Osteocyte (in vitro differentiated cells): ENCODE measurements around the gene TYMS. TPM values are rescaled to one million over a fixed set of nuclear protein-coding genes. Genes with fewer than 3 reads are reported as not detected.

Experiments used
- DNase-seq: peaks from one replicate; pipeline ENCODE4 v3.0.0; 2021; ENCODE audit warnings: mixed read lengths; ENCODE audit not compliant: unreplicated experiment; ENCODE audit errors: extremely low spot score
- H3K27ac Mint-ChIP-seq: one replicate; pipeline ENCODE4 v1.8.0; 2021; ENCODE audit warnings: mild to moderate bottlenecking, mixed read lengths; ENCODE audit not compliant: unreplicated experiment
- H3K27me3 Mint-ChIP-seq: one replicate; pipeline ENCODE4 v1.8.0; 2021; ENCODE audit warnings: mixed read lengths; ENCODE audit not compliant: unreplicated experiment
- H3K36me3 Mint-ChIP-seq: one replicate; pipeline ENCODE4 v1.8.0; 2021; ENCODE audit warnings: mixed read lengths; ENCODE audit not compliant: unreplicated experiment
- H3K4me1 Mint-ChIP-seq: one replicate; pipeline ENCODE4 v1.8.0; 2021; ENCODE audit warnings: mixed read lengths; ENCODE audit not compliant: unreplicated experiment
- H3K4me3 Mint-ChIP-seq: one replicate; pipeline ENCODE4 v1.8.0; 2021; ENCODE audit warnings: mild to moderate bottlenecking, moderate library complexity, mixed read lengths; ENCODE audit not compliant: unreplicated experiment
- H3K9me3 Mint-ChIP-seq: one replicate; pipeline ENCODE4 v1.8.0; 2021; ENCODE audit warnings: mixed read lengths; ENCODE audit not compliant: unreplicated experiment
- CTCF ChIP-seq: fragments of 200-600 bp; sonication (generic); IDR thresholded peaks from 2 replicates; pipeline ENCODE4 v1.5.0; 2021; ENCODE audit warnings: antibody characterized with exemption, mild to moderate bottlenecking, moderate library complexity
- total RNA-seq: library from RNA; stranded (reverse); gene quantifications from 2 replicates; pipeline ENCODE4 v1.2.1, GENCODE V29; 2021

The TYMS gene
- total RNA-seq, 1 donor from 2014 or later, result 35.7 TPM

GRCh38 chr18:706405-706804, 49.0 kb downstream of the TYMS start:
- Mint-ChIP-seq H3K4me3 (no peak overlapping the region), H3K27ac (no peak overlapping the region), H3K36me3 (peaks cover 10% of the 10 kb centered on the region), H3K4me1 (peaks cover 20% of the 10 kb centered on the region), H3K9me3 (no peaks in the 10 kb centered on the region), H3K27me3 (no peaks in the 10 kb centered on the region)
- TF ChIP-seq CTCF, result no peak
- peak; percentile 34 for DNase-seq

GRCh38 chr18:708096-708495, 50.6 kb downstream of the TYMS start:
- Mint-ChIP-seq H3K27me3 (no peaks in the 10 kb centered on the region), H3K9me3 (no peaks in the 10 kb centered on the region), H3K4me1 (peaks cover 17% of the 10 kb centered on the region), H3K36me3 (peaks cover 10% of the 10 kb centered on the region), H3K27ac (no peak overlapping the region), H3K4me3 (no peak overlapping the region)
- no peak for TF ChIP-seq CTCF
- DNase-seq, result peak; percentile 73

- H3K4me3 Mint-ChIP-seq, result no peak overlapping the region
Observed at GRCh38 chr18:709771-710170, 52.3 kb downstream of the TYMS start.

GRCh38 chr18:710418-711300, 53.2 kb downstream of the TYMS start:
- TF ChIP-seq CTCF, result no peak
- peak overlapping the region; percentile 80 for H3K4me3 Mint-ChIP-seq
- peaks cover 7% of the 10 kb centered on the region for H3K9me3 Mint-ChIP-seq
- H3K4me1 Mint-ChIP-seq, result peaks cover 23% of the 10 kb centered on the region
- peaks cover 2% of the 10 kb centered on the region for H3K36me3 Mint-ChIP-seq
- H3K27me3 Mint-ChIP-seq, result no peaks in the 10 kb centered on the region
- H3K27ac Mint-ChIP-seq, result peak overlapping the region; percentile 84
- no peak for DNase-seq

More at GRCh38 chr18:709771-710170, 52.3 kb downstream of the TYMS start:
- peaks cover 9% of the 10 kb centered on the region for H3K36me3 Mint-ChIP-seq
- no peaks in the 10 kb centered on the region for H3K27me3 Mint-ChIP-seq
- no peak overlapping the region for H3K27ac Mint-ChIP-seq
- H3K9me3 Mint-ChIP-seq, result peaks cover 7% of the 10 kb centered on the region
- peaks cover 15% of the 10 kb centered on the region for H3K4me1 Mint-ChIP-seq
- no peak for TF ChIP-seq CTCF
- DNase-seq, result peak; percentile 27

GRCh38 chr18:711310-711656, 53.8 kb downstream of the TYMS start:
- peaks cover 7% of the 10 kb centered on the region for H3K9me3 Mint-ChIP-seq
- TF ChIP-seq CTCF, result no peak
- H3K27ac Mint-ChIP-seq, result peak overlapping the region; percentile 84
- H3K4me1 Mint-ChIP-seq, result peaks cover 23% of the 10 kb centered on the region
- H3K4me3 Mint-ChIP-seq, result peak overlapping the region; percentile 80
- peaks cover 2% of the 10 kb centered on the region for H3K36me3 Mint-ChIP-seq
- H3K27me3 Mint-ChIP-seq, result no peaks in the 10 kb centered on the region
- DNase-seq, result peak; percentile 56
